Mesodermal cell (in vitro differentiated cells): ENCODE results near the gene NAA80.

Source experiments
- H3K27ac ChIP-seq: 2 replicates; pipeline ENCODE4 v1.7.0; 2013; ENCODE audit warnings: mild to moderate bottlenecking, low read depth, low read length, moderate library complexity; ENCODE audit not compliant: severe bottlenecking
- H3K36me3 ChIP-seq: 2 replicates; pipeline ENCODE4 v1.7.1; 2013; ENCODE audit warnings: mild to moderate bottlenecking, low read length, moderate library complexity; ENCODE audit not compliant: control insufficient read depth, insufficient read depth
- H3K4me1 ChIP-seq: one replicate; pipeline ENCODE4 v1.7.1; 2013; ENCODE audit warnings: mild to moderate bottlenecking, low read length; ENCODE audit not compliant: insufficient read depth, control insufficient read depth, poor library complexity, severe bottlenecking
- H3K4me3 ChIP-seq: 2 replicates; pipeline ENCODE4 v1.7.0; 2013; ENCODE audit warnings: low read length, control low read depth, mild to moderate bottlenecking; ENCODE audit not compliant: insufficient read depth, poor library complexity, severe bottlenecking; ENCODE audit errors: extremely low read depth
- H3K9me3 ChIP-seq: 2 replicates; pipeline ENCODE4 v1.7.1; 2013; ENCODE audit warnings: mild to moderate bottlenecking, low read length, moderate library complexity; ENCODE audit not compliant: control insufficient read depth
- WGBS, 2 experiments: methylation state at CpG; one replicate each; pipeline ENCODE4 v1.1.5; 2013; ENCODE audit warnings: missing lambda C conversion rate in 2 of 2; ENCODE audit not compliant: insufficient coverage in 2 of 2; 5-methylcytosine and 5-hydroxymethylcytosine counted together

NAA80 gene

DNA sequence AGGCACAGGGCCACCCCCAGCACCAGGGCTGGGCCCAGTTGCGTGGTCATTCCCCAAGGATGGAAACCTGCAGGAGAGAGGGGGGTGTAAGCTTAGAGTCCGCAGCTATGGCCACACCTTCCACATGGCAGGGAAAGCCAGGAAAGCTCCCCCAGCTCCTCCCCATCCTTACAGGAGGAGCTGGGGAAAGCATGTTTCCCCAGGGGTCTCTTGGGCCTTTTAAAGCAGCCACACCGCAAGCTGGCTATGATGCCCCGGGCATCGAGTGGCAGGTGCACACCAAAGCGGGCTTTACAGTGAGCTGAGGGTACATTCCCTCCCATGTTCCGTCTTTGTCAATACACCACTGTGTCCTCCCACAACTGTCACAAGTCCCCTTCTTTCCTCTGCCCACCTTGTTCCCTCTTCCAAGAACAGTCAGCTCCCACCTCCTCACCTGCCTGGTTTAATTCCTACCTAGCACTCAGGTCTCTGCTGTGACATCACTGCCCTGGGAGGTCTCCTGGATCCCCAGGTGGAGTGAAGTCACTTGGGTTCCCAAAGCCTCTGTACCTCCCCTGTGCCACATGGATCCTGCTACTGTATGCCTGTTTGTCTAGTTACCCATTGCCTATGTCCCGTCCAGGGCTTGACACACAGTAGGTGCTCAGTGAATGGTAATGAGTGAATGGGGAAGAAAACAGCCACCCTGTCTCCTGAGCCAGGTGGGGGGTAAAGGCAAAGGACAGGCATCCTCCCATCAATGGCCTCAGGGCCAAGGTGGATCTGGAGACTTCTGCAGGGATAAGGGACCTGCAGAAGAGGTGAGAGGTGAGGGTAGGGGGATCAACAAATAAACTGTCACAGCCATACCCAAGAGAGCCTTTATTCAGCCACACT lies 3.4 kb downstream of the NAA80 start:
- no peaks in the 10 kb centered on the region for H3K9me3 ChIP-seq
- H3K4me1 ChIP-seq, result peaks cover 10% of the 10 kb centered on the region
- no peak overlapping the region for H3K27ac ChIP-seq
- 86 to 94% methylated on average over 6 to 8 of the region's 8 CpGs for WGBS, 2 experiments
- peaks cover 7% of the 10 kb centered on the region for H3K36me3 ChIP-seq
- H3K4me3 ChIP-seq, result no peak overlapping the region

DNA sequence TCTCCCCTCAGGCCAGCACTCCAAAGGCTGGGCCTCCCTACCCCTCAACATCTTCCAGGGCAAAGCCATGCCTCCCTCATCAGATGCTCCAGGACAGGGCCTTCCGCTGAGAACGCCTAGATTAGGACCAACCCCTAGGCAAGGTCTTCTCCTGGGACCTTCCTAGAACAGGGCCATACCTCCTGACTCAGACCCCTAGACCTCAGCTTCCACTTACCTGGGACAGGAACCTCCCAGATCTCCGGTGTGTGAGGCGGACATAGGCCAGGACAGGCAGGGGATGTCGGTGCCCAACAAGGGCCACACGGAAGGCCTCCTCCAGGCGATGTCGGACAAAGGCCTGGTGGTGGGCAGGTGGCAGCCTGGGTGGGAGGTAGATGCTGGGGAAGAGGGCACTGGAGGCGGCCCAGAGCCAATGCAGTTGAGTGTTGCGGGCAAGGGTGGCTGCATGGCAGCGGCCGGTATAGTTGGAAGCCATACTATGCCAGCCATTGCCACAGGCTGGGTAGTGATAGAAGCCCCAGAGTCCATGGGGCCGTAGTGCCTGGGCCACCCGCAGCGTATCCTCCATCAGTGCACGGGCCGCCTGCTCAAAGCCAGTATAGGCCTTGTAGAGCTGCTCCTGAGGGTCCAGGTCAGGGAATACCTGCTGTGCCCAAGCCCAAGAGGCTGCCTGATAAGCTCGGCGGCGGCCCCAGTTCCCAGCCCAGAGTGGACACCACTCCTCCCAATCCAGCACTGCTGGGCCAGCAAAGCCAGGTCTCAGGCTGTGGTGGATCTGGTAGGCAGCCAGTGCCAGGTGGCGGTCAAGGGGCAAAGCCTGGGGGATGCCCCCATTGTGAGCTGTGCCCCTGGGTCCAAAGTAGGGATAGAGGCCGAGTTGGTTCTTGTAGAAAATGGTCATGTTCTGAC lies 4.5 kb downstream of the NAA80 start:
- Histone ChIP-seq H3K36me3 (peaks cover 17% of the 10 kb centered on the region), H3K27ac (no peak overlapping the region), H3K4me1 (peaks cover 6% of the 10 kb centered on the region), H3K9me3 (no peaks in the 10 kb centered on the region), H3K4me3 (no peak overlapping the region)
- WGBS, 2 experiments, result 92 to 94% methylated on average over 18 to 22 of the region's 22 CpGs

DNA sequence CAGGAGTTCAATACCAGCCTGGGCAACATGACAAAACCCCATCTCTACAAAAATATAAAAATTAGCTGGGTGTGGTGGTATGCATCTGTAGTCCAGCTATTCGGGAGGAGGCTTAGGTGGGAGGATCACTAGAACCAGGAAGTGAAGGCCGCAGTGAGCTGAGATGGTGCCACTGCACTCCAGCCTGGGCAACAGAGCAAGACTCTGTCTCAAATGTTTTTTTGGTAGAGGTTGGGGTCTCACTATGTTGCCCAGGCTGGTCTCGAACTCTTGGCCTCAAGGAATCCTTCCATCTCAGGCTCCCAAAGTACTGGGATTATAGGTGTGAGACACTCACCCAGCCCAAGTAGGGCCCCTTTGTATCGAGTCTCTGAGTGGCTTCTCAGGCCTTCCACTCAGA lies 5.1 kb downstream of the NAA80 start:
- Histone ChIP-seq H3K4me3 (no peak overlapping the region), H3K27ac (no peak overlapping the region), H3K4me1 (peaks cover 5% of the 10 kb centered on the region), H3K36me3 (peaks cover 23% of the 10 kb centered on the region), H3K9me3 (no peaks in the 10 kb centered on the region)
- WGBS, 2 experiments, result 94 to 96% methylated on average over 3 of the region's 4 CpGs

DNA sequence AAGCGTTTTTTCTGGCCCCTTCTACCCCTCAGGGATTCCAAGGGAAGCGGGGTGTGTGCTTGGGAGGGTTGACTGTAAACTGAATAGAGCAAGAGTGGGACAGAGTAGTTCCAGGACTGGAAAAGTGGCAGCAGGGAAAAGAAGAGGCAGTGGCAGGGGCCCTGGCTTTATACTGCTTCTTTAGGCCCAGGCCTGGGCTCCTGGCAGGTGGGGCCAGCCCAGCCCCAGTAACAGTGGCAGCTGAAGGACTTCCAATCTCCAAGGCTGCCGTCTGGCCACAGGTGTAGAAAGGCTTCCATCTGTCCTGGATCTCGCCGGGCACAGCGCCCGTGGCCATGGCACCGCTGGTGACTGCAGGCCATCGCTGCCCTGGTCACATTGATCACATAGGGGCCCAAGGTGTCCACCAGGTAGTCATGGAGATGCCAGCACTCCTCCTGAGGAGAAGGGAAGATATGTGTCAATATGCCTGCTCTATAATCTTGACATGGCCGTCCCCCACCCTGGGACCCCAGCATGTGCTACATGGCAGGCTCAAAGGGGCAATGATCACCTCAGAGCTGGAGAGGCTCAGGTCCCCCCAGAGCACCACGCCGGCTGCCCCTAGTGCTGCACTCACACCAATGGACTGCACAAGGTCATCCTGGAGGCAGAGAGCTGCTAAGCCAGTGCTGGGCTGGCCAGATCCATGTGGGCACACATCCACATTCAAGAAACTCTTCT lies 6.0 kb downstream of the NAA80 start:
- peaks cover 32% of the 10 kb centered on the region for H3K36me3 ChIP-seq
- H3K4me3 ChIP-seq, result no peak overlapping the region
- H3K27ac ChIP-seq, result no peak overlapping the region
- H3K9me3 ChIP-seq, result no peaks in the 10 kb centered on the region
- peaks cover 5% of the 10 kb centered on the region for H3K4me1 ChIP-seq
- WGBS, 2 experiments, result 91 to 95% methylated on average over 9 to 11 of the region's 12 CpGs

DNA sequence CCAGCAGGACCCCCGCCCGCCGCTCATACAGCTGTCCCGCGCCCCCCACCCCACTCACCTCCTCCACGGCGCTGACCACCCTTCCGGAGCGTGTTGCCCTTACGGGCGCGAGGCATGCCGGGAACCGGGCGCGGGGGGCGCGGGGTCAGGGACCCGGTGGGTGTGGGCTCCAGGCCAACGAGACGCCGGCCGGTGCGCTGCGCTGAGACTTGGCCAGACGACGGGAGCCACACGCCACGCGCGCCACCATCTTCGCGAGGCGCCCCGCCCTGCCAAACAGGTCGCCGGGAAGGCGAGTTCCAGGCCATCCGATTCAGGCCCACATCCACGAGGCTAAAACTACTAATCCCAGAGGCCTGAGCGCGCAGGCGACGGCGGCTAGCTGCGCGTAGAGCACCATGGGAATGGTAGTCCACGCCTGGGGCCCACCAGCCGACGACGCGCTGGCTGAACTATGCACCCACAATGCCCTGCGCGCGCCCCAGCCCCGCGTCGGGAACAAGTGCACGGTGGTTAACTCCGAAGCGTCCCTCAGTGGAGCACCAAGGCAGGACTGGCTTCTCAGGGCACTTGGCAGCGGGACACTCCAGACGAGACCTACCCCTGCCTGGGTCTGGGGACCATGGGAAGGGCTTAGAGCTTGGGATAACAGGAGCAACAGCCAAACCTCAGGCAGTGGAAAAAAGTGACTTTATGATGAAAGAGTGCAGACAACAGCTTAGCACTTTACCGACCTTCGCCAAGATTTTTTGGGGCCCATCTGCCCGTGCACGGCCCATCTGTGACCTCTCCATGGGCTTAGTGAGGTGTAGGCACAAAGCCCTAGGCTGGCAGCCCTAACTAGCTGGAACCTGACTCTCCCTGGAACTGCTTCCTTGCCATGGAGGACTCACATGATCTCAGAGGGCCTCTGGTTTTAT lies 6.8 kb downstream of the NAA80 start, which contains the start of gene IFRD2:
TSS of gene IFRD2 (minus strand) at position 271 of the 920 bp plus-strand sequence. CDS start at position 116, 155 bp downstream.
- peaks cover 40% of the 10 kb centered on the region for H3K36me3 ChIP-seq
- H3K27ac ChIP-seq, result peak within 1 kb of the TSS; percentile 71
- 5 to 9% methylated on average over 32 to 60 of the region's 67 CpGs for WGBS, 2 experiments
- peak within 1 kb of the TSS; percentile 80 for H3K4me3 ChIP-seq
- no peaks in the 10 kb centered on the region for H3K9me3 ChIP-seq
- H3K4me1 ChIP-seq, result peaks cover 5% of the 10 kb centered on the region

DNA sequence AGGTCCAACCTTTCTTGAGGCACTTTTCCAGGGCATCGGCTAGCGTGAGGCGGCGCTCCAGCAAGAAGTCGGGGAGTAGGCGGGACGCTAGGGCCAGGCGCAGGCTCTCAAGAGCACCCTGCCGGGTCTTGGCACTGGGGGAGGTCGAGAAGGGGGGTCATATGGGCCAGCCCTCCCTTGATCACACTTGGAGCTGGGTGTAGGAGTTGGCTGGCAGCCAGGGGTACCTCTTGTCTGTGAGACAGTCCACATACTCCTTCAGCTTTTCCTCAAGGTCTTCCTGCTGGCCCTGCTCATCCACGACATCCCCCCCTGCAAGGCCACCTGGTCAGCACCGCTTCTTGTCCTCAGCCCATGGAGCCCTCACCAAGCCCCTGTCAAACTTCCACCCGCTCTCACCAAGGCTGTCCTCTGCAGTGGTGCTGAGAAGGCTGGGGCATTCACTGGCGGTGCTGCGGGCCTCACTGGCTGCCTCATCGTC lies 9.0 kb downstream of the NAA80 start:
- Histone ChIP-seq H3K36me3 (peaks cover 43% of the 10 kb centered on the region), H3K4me3 (no peak overlapping the region), H3K4me1 (peaks cover 5% of the 10 kb centered on the region), H3K9me3 (no peaks in the 10 kb centered on the region), H3K27ac (no peak overlapping the region)
- WGBS, 2 experiments, result 94 to 99% methylated on average over 12 to 15 of the region's 16 CpGs

DNA sequence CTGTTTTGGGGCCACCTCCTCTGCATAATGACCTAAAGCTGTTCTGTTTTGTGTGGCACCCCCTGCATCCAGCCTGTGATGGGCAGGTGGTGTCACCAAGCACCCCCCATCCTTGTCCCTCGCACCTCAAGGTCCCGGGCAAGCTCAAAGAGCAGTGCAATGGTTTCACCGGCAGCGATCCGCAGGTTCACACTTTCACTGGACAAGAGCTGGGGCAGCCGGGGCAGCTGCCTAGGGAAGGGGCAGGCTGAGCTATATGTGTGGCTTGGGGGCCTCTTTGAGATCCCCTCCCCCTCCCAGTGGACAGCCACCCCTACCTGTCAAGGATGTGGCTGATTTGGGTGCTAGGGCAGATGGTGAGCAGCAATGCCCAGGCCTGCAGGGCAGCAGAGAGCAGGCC lies 10.1 kb downstream of the NAA80 start:
- WGBS, 2 experiments, result 90 to 100% methylated on average over 5 of the region's 6 CpGs
- peaks cover 43% of the 10 kb centered on the region for H3K36me3 ChIP-seq
- no peaks in the 10 kb centered on the region for H3K9me3 ChIP-seq
- H3K27ac ChIP-seq, result no peak overlapping the region
- peaks cover 5% of the 10 kb centered on the region for H3K4me1 ChIP-seq
- no peak overlapping the region for H3K4me3 ChIP-seq

DNA sequence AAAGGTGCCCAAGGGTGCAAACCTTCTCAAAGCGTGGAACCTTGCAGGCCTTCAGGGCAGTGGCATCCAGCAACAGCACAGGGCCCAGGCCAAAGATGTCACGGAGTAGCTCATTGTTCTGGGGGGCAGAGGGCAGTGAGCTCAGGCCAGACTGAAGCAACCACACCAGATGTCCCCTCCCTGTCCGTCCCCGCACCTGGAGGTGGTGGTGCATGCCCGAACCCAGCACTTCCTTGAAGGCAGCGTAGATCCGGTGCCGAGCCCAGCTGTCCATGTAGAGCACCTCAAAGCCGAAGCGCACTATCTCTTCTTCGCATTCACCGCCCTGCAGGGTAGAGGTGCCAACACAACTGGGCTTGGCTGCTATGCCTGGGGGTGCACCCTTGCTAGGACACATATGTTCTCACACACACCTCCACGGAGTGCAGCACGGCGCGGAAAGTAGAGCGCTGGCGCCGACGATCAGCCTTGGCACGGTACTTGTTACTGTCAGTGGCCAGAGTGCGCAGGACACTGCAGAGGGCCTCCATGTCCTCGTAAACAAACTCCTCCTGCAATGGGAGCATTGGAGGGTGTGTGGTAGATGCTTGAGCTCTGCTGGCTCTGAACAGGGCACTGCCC lies 10.7 kb downstream of the NAA80 start:
- Histone ChIP-seq H3K27ac (no peak overlapping the region), H3K36me3 (peaks cover 43% of the 10 kb centered on the region), H3K4me1 (peaks cover 5% of the 10 kb centered on the region), H3K4me3 (no peak overlapping the region), H3K9me3 (no peaks in the 10 kb centered on the region)
- WGBS, 2 experiments, result 97 to 99% methylated on average over 12 to 23 of the region's 23 CpGs

DNA sequence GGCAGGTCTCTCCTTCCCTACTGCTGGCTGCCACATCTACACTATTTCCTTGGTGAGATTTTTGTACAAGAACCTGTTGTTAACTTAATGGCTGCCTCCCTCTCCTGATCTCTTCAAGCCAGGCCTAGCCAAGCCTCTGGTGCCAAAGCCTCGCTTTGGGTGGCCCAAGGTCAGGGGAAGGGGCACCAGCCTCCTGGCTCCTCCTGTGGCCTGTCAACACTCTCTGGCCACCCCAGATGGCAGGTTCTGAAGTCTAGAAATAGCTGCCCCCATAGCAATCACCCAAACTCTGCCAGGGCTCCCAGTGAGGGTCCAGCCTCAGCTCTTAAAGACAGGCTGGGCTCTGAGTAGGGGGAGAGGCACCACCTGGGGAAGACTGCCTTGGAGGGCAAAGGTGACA lies 11.9 kb downstream of the NAA80 start:
- no peaks in the 10 kb centered on the region for H3K4me1 ChIP-seq
- no peak overlapping the region for H3K4me3 ChIP-seq
- no peak overlapping the region for H3K27ac ChIP-seq
- no peaks in the 10 kb centered on the region for H3K9me3 ChIP-seq
- 88% methylated on average over 1 of the region's 1 CpG for WGBS, 2 experiments
- H3K36me3 ChIP-seq, result peaks cover 43% of the 10 kb centered on the region
